Mammary epithelial cell (primary cell): Measurements from ENCODE around the gene OR6S1.
"Not testable (repeated sequence)": the region's sequence is repeated elsewhere in the genome, so short reads cannot be mapped to it uniquely, and the experiment has no call there.

ENCODE experiments used
- CTCF ChIP-seq, 2 donors: IDR thresholded peaks in 1 of 2; conservative IDR thresholded peaks in 1 of 2; 2 replicates each; pipeline ENCODE4 v1.5.1; 2011 to 2012; ENCODE audit warnings: inconsistent platforms in 2 of 2, low read length in 2 of 2, mild to moderate bottlenecking in 2 of 2, control low read depth in 1 of 2, low read depth in 1 of 2; ENCODE audit not compliant: insufficient read depth in 1 of 2; ENCODE audit errors: extremely low read depth in 1 of 2
- EZH2 ChIP-seq: IDR thresholded peaks from 2 replicates; pipeline ENCODE4 v1.6.1; 2012; ENCODE audit warnings: low read length, inconsistent platforms, borderline replicate concordance

GRCh38 chr14:20619688-20620087 lies 21.8 kb downstream of the OR6S1 start:
- TF ChIP-seq CTCF (conservative IDR thresholded peaks at IDR 0.05 in 1 of 2, IDR thresholded peaks at IDR 0.05 in 1 of 2; ENCODE audit: extremely low read depth in 1 of 2, insufficient read depth in 1 of 2, low read depth in 1 of 2, low read length in 2 of 2); EZH2: not testable (repeated sequence)
